Left colon (tissue), 2 donors: ENCODE measurements around the gene RPS19BP1. TPM values are rescaled to one million over a fixed set of nuclear protein-coding genes. Genes with fewer than 3 reads are reported as not detected.
"Not testable (repeated sequence)": the region's sequence is repeated elsewhere in the genome, so short reads cannot be mapped to it uniquely, and the experiment has no call there.

Source experiments
- ATAC-seq: fragments of 200-7000 bp; cut with Tn5 transposase; one replicate; pipeline ENCODE4 v1.9.1; 2020; ENCODE audit warnings: mild to moderate bottlenecking, moderate library complexity
- DNase-seq, 2 donors: peaks; one replicate each; pipeline ENCODE4 v3.0.0-alpha.2; 2020
- intact Hi-C, 2 donors: fragments of 100-400 bp; cut with DNase I in 1 of 2; cut with micrococcal nuclease in 1 of 2; formaldehyde crosslinking; loops; one replicate each; pipeline versions ENCODE4 v1.11.2 to v1.14.0; 2022; cut with DNase I, micrococcal nuclease
- total RNA-seq, 2 donors: library from RNA; stranded (reverse); fragmentation: NEBNext Ultra II Directional; extraction: Animal tissue kit (Norgen Biotek cat#: 25700); gene quantifications; one replicate each; pipeline ENCODE4 v1.2.1, GENCODE V29; 2021
- donor health status: DM: no; HTN: no; CAD: no.
- donor health status: DM: yes; HTN: yes; CAD: no.

RPS19BP1 gene
- total RNA-seq, 2 donors from 2014 or later, result 57.6 to 60.7 TPM

- ATAC-seq (peak; percentile 50), DNase-seq (peak; percentile 89 to 97)
- intact Hi-C loops, result no loop called here
These were observed 12.1 kb downstream of the RPS19BP1 start, which contains the start of gene ATF4 for GRCh38 chr22:39520226-39521105. Gene ATF4, plus strand, starts transcription at chr22:39520562. Its CDS starts 884 bp downstream, at chr22:39521446.

DNA sequence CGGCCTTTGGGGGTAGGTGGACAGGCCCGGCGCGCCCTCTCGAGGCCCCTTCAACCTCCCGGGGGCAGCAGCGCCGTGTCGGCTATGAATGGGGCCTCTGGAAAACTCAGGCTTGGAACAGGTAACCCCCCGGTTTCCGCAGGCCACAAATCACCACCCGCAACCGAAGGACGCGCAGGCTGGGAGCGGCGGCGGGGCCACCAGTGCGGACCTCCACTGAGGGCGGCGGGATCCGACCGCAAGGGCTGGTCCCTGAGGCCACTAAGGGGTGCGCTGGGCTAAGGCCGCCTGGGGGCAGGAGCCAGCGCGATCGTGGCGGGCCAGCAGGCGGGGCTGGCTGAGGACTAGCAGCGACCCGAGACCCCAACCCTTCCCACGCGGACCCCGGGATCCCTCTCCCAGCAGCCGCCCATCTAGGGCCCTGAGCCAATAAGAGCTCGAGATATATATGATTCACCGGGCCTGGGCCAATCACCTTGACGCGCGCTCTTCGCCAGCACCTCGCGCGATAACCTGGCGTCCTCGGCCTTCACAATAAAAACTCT, 12.8 kb downstream of the RPS19BP1 start:
- ATAC-seq (peak; percentile 77), DNase-seq (peak; percentile 98 to 99)
- intact Hi-C loops, result no loop called here

- DNase-seq (peak in 1 of 2 donors; percentile 56), ATAC-seq (peak; percentile 6)
- intact Hi-C loops, result no loop called here
These were observed 13.4 kb downstream of the RPS19BP1 start for GRCh38 chr22:39518996-39519680.

DNA sequence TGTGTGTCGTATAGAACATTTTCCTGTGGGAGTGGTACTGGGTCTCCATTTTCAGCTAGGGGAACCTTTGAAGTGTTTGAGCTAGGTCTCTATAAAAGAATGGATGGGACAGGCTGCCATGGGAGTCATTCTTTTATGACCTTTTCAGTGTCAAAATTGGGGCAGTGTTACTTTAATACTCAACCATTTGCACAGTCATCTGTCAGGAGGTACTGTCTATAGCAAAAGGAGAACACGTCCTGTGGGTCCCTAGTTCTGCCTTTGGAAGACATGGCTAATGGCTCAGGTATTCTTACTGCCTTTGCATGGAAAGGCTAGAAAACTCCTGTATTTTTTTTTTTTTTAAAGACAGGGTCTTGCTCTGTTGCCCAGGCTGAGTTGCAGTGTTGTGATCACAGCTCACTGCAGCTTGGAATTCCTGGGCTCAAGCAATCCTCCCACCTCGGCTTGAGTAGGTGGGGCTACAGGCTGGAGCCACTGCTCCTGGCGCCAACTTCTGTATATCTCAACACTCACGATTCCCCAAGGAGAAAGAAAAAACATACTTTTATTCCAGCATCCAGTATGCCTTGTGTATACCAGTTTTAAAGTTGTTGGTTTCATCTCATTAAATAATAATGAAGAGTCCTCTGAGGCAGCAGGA, 14.3 kb downstream of the RPS19BP1 start:
- no peak for DNase-seq
- intact Hi-C loops, result no loop called here
- no peak for ATAC-seq

- DNase-seq, result no peak
- intact Hi-C loops, result no loop called here
- ATAC-seq, result no peak
These were observed 15.1 kb downstream of the RPS19BP1 start for GRCh38 chr22:39517470-39517869.

DNA sequence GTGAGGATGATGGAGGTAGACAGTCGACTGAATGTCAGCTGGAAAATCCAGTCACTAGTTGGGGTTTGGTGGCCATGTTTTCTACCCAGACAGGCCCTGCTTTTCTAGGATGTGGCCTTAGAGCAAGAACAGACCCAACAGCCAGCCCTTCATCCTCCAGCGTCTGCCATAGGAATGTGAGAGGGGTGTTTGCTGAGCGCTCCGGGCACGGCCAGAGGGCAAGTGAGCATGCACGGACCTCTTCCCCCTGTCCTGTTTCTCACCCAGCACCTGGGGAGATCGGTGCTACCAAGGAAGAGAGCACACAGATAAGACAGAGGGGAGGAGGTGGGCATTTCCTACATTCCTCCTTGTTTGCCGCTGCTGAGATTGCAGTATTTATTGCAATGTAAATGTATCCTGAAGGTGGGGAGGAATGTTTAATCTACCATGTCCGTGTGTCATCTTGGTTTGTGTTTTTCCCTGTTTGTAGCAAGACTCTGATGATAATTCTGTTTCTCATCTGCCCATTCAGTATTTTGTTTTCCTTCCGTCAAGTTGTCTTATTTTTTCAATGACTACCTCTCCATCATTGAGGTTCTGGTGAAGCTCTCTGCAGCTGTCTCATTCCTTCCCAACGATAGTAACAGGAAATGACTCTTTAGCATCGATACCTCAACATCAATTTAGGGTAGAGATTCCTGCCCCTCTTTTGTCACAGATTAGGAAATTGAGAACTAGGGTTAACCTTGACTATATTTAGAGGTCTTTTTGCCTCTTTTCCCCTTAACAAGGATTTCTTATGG, 17.1 kb downstream of the RPS19BP1 start:
- intact Hi-C loops, result no loop called here
- no peak for ATAC-seq

GRCh38 chr22:39514373-39514973, 18.1 kb downstream of the RPS19BP1 start:
- intact Hi-C loops, result no loop called here
- DNase-seq (peak in 1 of 2 donors; percentile 79), ATAC-seq (peak; percentile 29)

More for the DNA sequence above, 17.1 kb downstream of the RPS19BP1 start:
- no peak for DNase-seq

DNA sequence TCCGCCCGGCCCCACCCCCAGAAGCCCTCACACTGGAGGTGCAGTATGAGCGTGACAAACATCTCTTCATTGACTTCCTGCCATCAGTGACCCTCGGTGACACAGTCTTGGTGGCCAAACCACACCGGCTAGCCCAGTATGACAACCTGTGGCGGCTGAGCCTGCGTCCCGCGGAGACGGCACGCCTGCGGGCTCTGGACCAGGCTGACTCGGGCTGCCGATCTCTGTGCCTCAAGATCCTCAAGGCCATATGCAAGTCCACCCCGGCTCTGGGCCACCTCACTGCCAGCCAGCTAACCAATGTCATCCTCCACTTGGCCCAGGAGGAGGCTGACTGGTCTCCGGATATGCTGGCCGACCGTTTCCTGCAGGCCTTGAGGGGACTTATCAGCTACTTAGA, 18.8 kb downstream of the RPS19BP1 start:
- DNase-seq, result no peak
- intact Hi-C loops, result no loop called here

GRCh38 chr22:39512026-39512425, 20.5 kb downstream of the RPS19BP1 start:
- no peak for DNase-seq
- intact Hi-C loops, result no loop called here
- ATAC-seq, result no peak

More for the DNA sequence above, 18.8 kb downstream of the RPS19BP1 start:
- ATAC-seq, result peak; percentile 2

DNA sequence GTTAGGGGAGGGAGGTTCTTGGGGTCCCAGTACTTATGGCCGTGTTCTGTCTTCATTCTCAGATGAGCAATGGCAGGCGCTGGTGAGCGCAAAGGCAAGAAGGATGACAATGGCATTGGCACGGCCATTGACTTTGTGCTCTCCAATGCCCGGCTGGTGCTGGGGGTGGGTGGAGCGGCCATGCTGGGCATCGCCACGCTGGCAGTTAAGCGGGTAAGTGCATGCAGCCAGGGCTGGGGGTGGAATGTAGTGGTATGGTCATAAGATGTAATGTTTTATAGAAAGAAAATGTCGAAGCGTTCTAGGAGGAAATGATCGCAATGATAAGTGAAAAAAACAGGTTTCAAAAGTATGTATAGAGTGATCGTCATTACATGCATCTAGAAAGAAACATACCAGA, 21.3 kb downstream of the RPS19BP1 start:
- ATAC-seq, result no peak
- intact Hi-C loops, result no loop called here
- DNase-seq, result no peak

DNA sequence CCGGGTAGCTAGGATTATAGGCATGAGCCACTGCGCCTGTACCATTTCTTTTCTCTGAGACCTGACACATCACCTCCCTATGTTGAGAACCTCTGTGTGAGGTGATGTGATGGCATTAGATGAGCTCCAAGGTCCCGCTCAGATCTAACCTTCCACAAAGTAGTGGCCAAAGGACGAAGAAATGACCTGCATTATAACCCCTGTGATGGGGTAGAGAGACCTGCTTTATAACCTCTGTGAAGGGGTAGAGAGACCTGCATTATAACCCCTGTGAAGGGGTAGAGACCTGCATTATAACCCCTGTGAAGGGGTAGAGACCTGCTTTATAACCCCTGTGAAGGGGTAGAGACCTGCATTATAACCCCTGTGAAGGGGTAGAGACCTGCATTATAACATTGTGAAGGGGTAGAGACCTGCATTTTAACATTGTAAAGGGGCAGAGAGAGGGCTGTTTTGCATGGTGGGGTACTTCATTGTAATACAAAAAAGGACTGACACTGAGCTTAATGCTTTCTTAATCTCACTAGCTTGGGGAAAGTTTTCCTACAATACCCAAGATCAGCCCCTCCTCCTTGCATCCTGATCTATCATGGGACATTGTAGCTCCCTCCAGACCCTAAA, 21.9 kb downstream of the RPS19BP1 start:
- no peak for ATAC-seq
- intact Hi-C loops, result no loop called here

DNA sequence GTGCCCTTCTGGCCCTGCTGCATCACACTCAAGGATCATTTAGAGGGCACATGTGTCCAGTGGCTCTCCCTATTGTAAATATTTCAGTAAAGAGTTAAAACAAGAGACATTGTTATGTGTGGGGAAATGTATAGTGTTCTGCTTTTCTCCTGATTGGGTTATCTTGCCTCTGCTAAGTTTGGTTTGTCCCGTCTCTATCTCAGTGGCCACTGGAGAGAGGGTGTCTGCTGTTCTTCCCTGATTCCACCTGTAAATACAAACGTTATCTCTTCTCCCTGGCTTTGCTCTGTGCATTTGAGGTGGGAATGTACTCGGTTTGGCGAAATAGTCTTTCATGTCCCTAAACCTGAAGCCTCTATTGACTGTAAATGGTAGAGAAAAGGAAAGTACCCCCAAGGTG, 24.2 kb downstream of the RPS19BP1 start:
- intact Hi-C loops, result loop anchor here in 1 of 2 donors (10.0 kb wide), 1 partner anchor 104 kb away; no protein-coding TSS in a partner anchor
- DNase-seq, result no peak
- no peak for ATAC-seq

More for the DNA sequence above, 21.9 kb downstream of the RPS19BP1 start:
- DNase-seq, result no peak

GRCh38 chr22:39507021-39507420, 25.5 kb downstream of the RPS19BP1 start:
- DNase-seq, result not testable (repeated sequence)
- intact Hi-C loops, result loop anchor here in 1 of 2 donors (10.0 kb wide), 1 partner anchor 102 kb away; no protein-coding TSS in a partner anchor

GRCh38 chr22:39504071-39504470, 28.5 kb downstream of the RPS19BP1 start:
- DNase-seq (no peak), ATAC-seq (no peak)
- intact Hi-C loops, result loop anchor here in 1 of 2 donors (10.0 kb wide), 1 partner anchor 99 kb away; no protein-coding TSS in a partner anchor

More at GRCh38 chr22:39507021-39507420, 25.5 kb downstream of the RPS19BP1 start:
- not testable (repeated sequence) for ATAC-seq

DNA sequence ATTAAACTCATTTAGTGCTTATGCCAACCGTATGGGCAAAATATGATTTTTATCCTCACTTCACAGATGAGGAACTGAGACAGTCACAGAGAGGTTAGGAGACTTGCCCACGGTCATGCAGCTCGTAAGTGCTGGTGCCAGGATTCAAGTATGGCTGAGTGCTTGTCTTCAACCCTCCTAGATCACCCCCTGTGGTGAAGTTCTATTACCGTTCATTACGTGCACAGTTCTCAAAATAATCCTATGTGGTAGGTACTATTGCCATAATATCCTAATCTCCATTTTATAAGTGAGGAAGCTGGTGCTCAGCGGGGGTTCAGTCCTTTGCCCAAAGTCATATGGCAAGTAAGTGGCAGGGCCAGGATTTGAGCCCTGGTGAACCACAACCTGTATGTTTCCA, 28.9 kb downstream of the RPS19BP1 start:
- DNase-seq (no peak), ATAC-seq (no peak)
- intact Hi-C loops, result loop anchor here in 1 of 2 donors (10.0 kb wide), 1 partner anchor 99 kb away; no protein-coding TSS in a partner anchor

- ATAC-seq, result peak; percentile 68
- peak in 1 of 2 donors; percentile 46 for DNase-seq
- intact Hi-C loops, result loop anchor here in 1 of 2 donors (10.0 kb wide), 1 partner anchor 98 kb away; no protein-coding TSS in a partner anchor
These were observed 29.6 kb downstream of the RPS19BP1 start for GRCh38 chr22:39502789-39503409.
